SK-N-SH treated with all-trans-retinoic acid at 6 μM for 48 hours (cell line): ENCODE results near the gene CLEC1A.

Experiments used
- BACH2 ChIP-seq: fragments of 250-450 bp; sonication (Bioruptor Pico); IDR thresholded peaks from 2 replicates; pipeline ENCODE4 v1.9.0; 2021; ENCODE audit warnings: mild to moderate bottlenecking, borderline replicate concordance
- ESRRG ChIP-seq: fragments of 250-450 bp; sonication (Bioruptor Pico); IDR thresholded peaks from 2 replicates; pipeline ENCODE4 v1.6.1; 2021; ENCODE audit warnings: mild to moderate bottlenecking
- ISL1 ChIP-seq: fragments of 250-450 bp; sonication (Bioruptor Pico); IDR thresholded peaks from 2 replicates; pipeline ENCODE4 v2.1.2; 2022; ENCODE audit warnings: mild to moderate bottlenecking, moderate library complexity
- POU6F1 ChIP-seq: fragments of 250-450 bp; sonication (Bioruptor Pico); IDR thresholded peaks from 2 replicates; pipeline ENCODE4 v1.8.0; 2021; ENCODE audit warnings: low read depth, mild to moderate bottlenecking, moderate library complexity, borderline replicate concordance
- PPARA ChIP-seq: fragments of 250-450 bp; sonication (Bioruptor Pico); IDR thresholded peaks from 2 replicates; pipeline ENCODE4 v1.5.0; 2020; ENCODE audit warnings: mild to moderate bottlenecking, borderline replicate concordance
- RARB ChIP-seq: fragments of 250-450 bp; sonication (Bioruptor Pico); IDR thresholded peaks from 2 replicates; pipeline ENCODE4 v1.8.0; 2021; ENCODE audit warnings: mild to moderate bottlenecking, moderate library complexity
- SNAI2 ChIP-seq: fragments of 250-450 bp; sonication (Bioruptor Pico); IDR thresholded peaks from 2 replicates; pipeline ENCODE4 v1.5.0; 2020; ENCODE audit warnings: mild to moderate bottlenecking, moderate library complexity
- TCF4 ChIP-seq: fragments of 250-450 bp; sonication (Bioruptor Pico); IDR thresholded peaks from 2 replicates; pipeline ENCODE4 v1.8.0; 2021; ENCODE audit warnings: mild to moderate bottlenecking, moderate library complexity, borderline replicate concordance
- ZC3H10 ChIP-seq: fragments of 250-450 bp; sonication (Bioruptor Pico); IDR thresholded peaks from 2 replicates; pipeline ENCODE4 v1.5.1; 2021; ENCODE audit warnings: mild to moderate bottlenecking, moderate library complexity
- ZNF565 ChIP-seq: fragments of 450-650 bp; formaldehyde crosslinking; conservative IDR thresholded peaks from 2 replicates; pipeline ENCODE4 v1.5.0; 2020; ENCODE audit warnings: low read depth, mild to moderate bottlenecking, moderate library complexity
- TF ChIP-seq, protein P1 (sequence below): fragments of 250-450 bp; sonication (Bioruptor Pico); IDR thresholded peaks from 2 replicates; pipeline ENCODE4 v1.8.0; 2020; ENCODE audit warnings: mild to moderate bottlenecking, moderate library complexity, borderline replicate concordance
- TF ChIP-seq, protein P2 (sequence below): fragments of 250-450 bp; sonication (Bioruptor Pico); IDR thresholded peaks from 2 replicates; pipeline ENCODE4 v1.5.1; 2020; ENCODE audit warnings: low read depth, mild to moderate bottlenecking, moderate library complexity
- TF ChIP-seq, protein P3 (sequence below): fragments of 250-450 bp; sonication (Bioruptor Pico); IDR thresholded peaks from 2 replicates; pipeline ENCODE4 v1.5.0; 2020; ENCODE audit warnings: mild to moderate bottlenecking, moderate library complexity

DNA sequence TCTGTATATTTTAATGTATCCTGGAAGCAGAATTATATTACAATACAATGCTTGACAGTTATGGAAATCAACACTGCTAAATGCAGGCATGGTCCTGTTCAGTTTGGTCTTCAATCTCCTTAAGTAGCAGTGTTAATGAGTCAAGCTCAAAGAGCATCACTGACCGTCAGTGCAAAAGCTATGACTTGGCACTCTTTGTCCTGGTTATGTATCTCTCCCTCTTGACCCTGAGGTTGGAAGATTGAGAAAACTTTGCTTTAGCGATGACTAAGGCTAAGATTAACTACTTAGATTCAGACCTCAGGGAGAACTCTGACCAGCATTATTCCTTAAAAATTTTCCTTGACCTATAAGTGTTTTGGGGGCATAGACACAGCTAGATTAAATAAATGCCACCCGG, 20.3 kb upstream of the CLEC1A start:
- TF ChIP-seq RARB (CRISPR knock-in tag) (no peak), POU6F1 (CRISPR knock-in tag) (no peak), TCF4 (CRISPR knock-in tag) (no peak), ZNF565 (CRISPR knock-in tag) (no peak), ESRRG (CRISPR knock-in tag) (no peak), ZC3H10 (no peak), ISL1 (CRISPR knock-in tag) (no peak), SNAI2 (no peak), BACH2 (CRISPR knock-in tag) (no peak), PPARA (CRISPR knock-in tag) (no peak)
- TF ChIP-seq, protein P1, sequence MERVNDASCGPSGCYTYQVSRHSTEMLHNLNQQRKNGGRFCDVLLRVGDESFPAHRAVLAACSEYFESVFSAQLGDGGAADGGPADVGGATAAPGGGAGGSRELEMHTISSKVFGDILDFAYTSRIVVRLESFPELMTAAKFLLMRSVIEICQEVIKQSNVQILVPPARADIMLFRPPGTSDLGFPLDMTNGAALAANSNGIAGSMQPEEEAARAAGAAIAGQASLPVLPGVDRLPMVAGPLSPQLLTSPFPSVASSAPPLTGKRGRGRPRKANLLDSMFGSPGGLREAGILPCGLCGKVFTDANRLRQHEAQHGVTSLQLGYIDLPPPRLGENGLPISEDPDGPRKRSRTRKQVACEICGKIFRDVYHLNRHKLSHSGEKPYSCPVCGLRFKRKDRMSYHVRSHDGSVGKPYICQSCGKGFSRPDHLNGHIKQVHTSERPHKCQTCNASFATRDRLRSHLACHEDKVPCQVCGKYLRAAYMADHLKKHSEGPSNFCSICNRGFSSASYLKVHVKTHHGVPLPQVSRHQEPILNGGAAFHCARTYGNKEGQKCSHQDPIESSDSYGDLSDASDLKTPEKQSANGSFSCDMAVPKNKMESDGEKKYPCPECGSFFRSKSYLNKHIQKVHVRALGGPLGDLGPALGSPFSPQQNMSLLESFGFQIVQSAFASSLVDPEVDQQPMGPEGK (CRISPR knock-in tag), result no peak
- TF ChIP-seq, protein P2, sequence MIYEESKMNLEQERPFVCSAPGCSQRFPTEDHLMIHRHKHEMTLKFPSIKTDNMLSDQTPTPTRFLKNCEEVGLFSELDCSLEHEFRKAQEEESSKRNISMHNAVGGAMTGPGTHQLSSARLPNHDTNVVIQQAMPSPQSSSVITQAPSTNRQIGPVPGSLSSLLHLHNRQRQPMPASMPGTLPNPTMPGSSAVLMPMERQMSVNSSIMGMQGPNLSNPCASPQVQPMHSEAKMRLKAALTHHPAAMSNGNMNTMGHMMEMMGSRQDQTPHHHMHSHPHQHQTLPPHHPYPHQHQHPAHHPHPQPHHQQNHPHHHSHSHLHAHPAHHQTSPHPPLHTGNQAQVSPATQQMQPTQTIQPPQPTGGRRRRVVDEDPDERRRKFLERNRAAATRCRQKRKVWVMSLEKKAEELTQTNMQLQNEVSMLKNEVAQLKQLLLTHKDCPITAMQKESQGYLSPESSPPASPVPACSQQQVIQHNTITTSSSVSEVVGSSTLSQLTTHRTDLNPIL (CRISPR knock-in tag), result no peak
- TF ChIP-seq, protein P3, sequence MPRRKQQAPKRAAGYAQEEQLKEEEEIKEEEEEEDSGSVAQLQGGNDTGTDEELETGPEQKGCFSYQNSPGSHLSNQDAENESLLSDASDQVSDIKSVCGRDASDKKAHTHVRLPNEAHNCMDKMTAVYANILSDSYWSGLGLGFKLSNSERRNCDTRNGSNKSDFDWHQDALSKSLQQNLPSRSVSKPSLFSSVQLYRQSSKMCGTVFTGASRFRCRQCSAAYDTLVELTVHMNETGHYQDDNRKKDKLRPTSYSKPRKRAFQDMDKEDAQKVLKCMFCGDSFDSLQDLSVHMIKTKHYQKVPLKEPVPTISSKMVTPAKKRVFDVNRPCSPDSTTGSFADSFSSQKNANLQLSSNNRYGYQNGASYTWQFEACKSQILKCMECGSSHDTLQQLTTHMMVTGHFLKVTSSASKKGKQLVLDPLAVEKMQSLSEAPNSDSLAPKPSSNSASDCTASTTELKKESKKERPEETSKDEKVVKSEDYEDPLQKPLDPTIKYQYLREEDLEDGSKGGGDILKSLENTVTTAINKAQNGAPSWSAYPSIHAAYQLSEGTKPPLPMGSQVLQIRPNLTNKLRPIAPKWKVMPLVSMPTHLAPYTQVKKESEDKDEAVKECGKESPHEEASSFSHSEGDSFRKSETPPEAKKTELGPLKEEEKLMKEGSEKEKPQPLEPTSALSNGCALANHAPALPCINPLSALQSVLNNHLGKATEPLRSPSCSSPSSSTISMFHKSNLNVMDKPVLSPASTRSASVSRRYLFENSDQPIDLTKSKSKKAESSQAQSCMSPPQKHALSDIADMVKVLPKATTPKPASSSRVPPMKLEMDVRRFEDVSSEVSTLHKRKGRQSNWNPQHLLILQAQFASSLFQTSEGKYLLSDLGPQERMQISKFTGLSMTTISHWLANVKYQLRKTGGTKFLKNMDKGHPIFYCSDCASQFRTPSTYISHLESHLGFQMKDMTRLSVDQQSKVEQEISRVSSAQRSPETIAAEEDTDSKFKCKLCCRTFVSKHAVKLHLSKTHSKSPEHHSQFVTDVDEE (CRISPR knock-in tag), result no peak
